HG03139 (cell line): Measurements from ENCODE around the gene MRM1.

Source experiments
- ATAC-seq: cut with Tn5 transposase; IDR thresholded peaks from one replicate; pipeline ENCODE4 v1.9.1; 2021; ENCODE audit not compliant: unreplicated experiment

The MRM1 gene

GRCh38 chr17:36629970-36630502, 28.7 kb downstream of the MRM1 start:
- ATAC-seq: no peak

- no peak for ATAC-seq
Measured at GRCh38 chr17:36631022-36631421, 29.6 kb downstream of the MRM1 start.

GRCh38 chr17:36632916-36633771, 31.8 kb downstream of the MRM1 start:
- no peak for ATAC-seq

GRCh38 chr17:36640346-36640745, 39.0 kb downstream of the MRM1 start:
- ATAC-seq: no peak

- ATAC-seq: no peak
Measured at GRCh38 chr17:36640836-36641235, 39.5 kb downstream of the MRM1 start.

GRCh38 chr17:36641331-36641876, 40.0 kb downstream of the MRM1 start:
- ATAC-seq: no peak

- no peak for ATAC-seq
Measured at GRCh38 chr17:36641877-36642845, 40.8 kb downstream of the MRM1 start.

- no peak for ATAC-seq
Measured at GRCh38 chr17:36643086-36643685, 41.8 kb downstream of the MRM1 start.

- ATAC-seq: no peak
Measured at GRCh38 chr17:36645422-36645821, 44.0 kb downstream of the MRM1 start.

GRCh38 chr17:36647636-36648035, 46.3 kb downstream of the MRM1 start:
- no peak for ATAC-seq

- no peak for ATAC-seq
Measured at GRCh38 chr17:36650096-36650775, 48.9 kb downstream of the MRM1 start.

- no peak for ATAC-seq
Measured at GRCh38 chr17:36653374-36653773, 52.0 kb downstream of the MRM1 start.

- ATAC-seq: no peak
Measured at GRCh38 chr17:36653856-36654255, 52.5 kb downstream of the MRM1 start.

GRCh38 chr17:36655726-36656125, 54.3 kb downstream of the MRM1 start:
- ATAC-seq: no peak

- ATAC-seq: no peak
Measured at GRCh38 chr17:36657390-36657762, 56.0 kb downstream of the MRM1 start.

GRCh38 chr17:36657763-36658490, 56.5 kb downstream of the MRM1 start:
- ATAC-seq: no peak
